Esophagus muscularis mucosa (tissue), 4 donors: ENCODE data around the gene WWOX. TPM values are rescaled to one million over a fixed set of nuclear protein-coding genes. Genes with fewer than 3 reads are reported as not detected.

Experiments used
- DNase-seq: peaks from one replicate; pipeline ENCODE4 v3.0.0-alpha.2; 2017; ENCODE audit errors: extremely low spot score
- H3K27ac ChIP-seq, 4 donors: fragments of 200-600 bp; sonication (generic); replicated peaks in 1 of 4; 1 replicate in 3 of 4; 2 replicates in 1 of 4; pipeline ENCODE4 v1.5.1; 2016 to 2019; ENCODE audit warnings: mild to moderate bottlenecking in 1 of 4
- H3K27me3 ChIP-seq, 4 donors: fragments of 200-600 bp; sonication (generic); one replicate each; pipeline versions ENCODE4 v1.5.1 to v1.6.0; 2016 to 2019
- H3K36me3 ChIP-seq, 4 donors: fragments of 200-600 bp; sonication (generic); one replicate each; pipeline ENCODE4 v1.5.1; 2016 to 2019
- H3K4me1 ChIP-seq, 4 donors: fragments of 200-600 bp; sonication (generic); one replicate each; pipeline ENCODE4 v1.5.1; 2016 to 2019
- H3K4me3 ChIP-seq, 4 donors: fragments of 200-600 bp; sonication (generic); 1 replicate in 2 of 4; 2 replicates in 2 of 4; pipeline ENCODE4 v1.5.1; 2016 to 2019; ENCODE audit warnings: mild to moderate bottlenecking in 4 of 4, moderate library complexity in 1 of 4
- H3K9me3 ChIP-seq, 4 donors: fragments of 200-600 bp; sonication (generic); 1 replicate in 3 of 4; 2 replicates in 1 of 4; pipeline ENCODE4 v1.5.1; 2016 to 2019
- CTCF ChIP-seq, 3 experiments: fragments of 200-600 bp in 2 of 3; fragments of 450-650 bp in 1 of 3; sonication (generic) in 2 of 3; IDR thresholded peaks; one replicate each; pipeline ENCODE4 v1.5.1; 2017 to 2019; ENCODE audit warnings: antibody characterized with exemption in 3 of 3, mild to moderate bottlenecking in 2 of 3, moderate library complexity in 1 of 3
- EP300 ChIP-seq: sonication (generic); formaldehyde crosslinking; IDR thresholded peaks from one replicate; pipeline ENCODE4 v1.6.1; 2017; ENCODE audit warnings: antibody characterized with exemption
- POLR2A ChIP-seq: fragments of 450-650 bp; IDR thresholded peaks from one replicate; pipeline ENCODE4 v1.6.1; 2017; ENCODE audit warnings: antibody characterized with exemption, moderate library complexity, mild to moderate bottlenecking, low read depth
- POLR2AphosphoS5 ChIP-seq, 2 donors: sonication (generic); formaldehyde crosslinking; IDR thresholded peaks; one replicate each; pipeline ENCODE4 v1.6.1; 2017; ENCODE audit warnings: antibody characterized with exemption in 2 of 2
- WGBS: methylation state at CpG from one replicate; pipeline ENCODE4 v1.1.5; 2018; 5-methylcytosine and 5-hydroxymethylcytosine counted together
- intact Hi-C: fragments of 100-400 bp; cut with DNase I; formaldehyde crosslinking; loops from one replicate; pipeline ENCODE4 v1.15.1; 2023
- total RNA-seq, 4 donors: library from RNA; depleted of rRNA; stranded (reverse); fragments of >200 nt; gene quantifications; one replicate each; pipeline versions ENCODE4 v1.1.0 to v1.2.1, GENCODE V29; 2016

Gene WWOX
- total RNA-seq, 4 donors from 2014 or later = 14.4 to 27.8 (median 15.4) TPM

- DNase-seq = no peak
- WGBS = 94% methylated on average over 4 of the region's 4 CpGs
- Histone ChIP-seq H3K27ac (no peak overlapping the region), H3K9me3 (no peaks in the 10 kb centered on the region), H3K4me3 (no peak overlapping the region), H3K4me1 (peaks cover 0 to 66% (median 51%) of the 10 kb centered on the region in 4 donors), H3K36me3 (no peaks in the 10 kb centered on the region), H3K27me3 (no peaks in the 10 kb centered on the region)
- intact Hi-C loops = loop anchor here (10.0 kb wide), 1 partner anchor 532 kb away; the partner anchor contains the start of gene MAF
- TF ChIP-seq EP300 (no peak), POLR2A (no peak), POLR2AphosphoS5 (IDR thresholded peaks at IDR 0.05) (no peak), CTCF (IDR thresholded peaks at IDR 0.05) (no peak)
Measured at GRCh38 chr16:79072517-79072916, 973.1 kb downstream of the WWOX start.

GRCh38 chr16:79073566-79073965 lies 974.1 kb downstream of the WWOX start:
- intact Hi-C loops = loop anchor here (10.0 kb wide), 1 partner anchor 531 kb away; the partner anchor contains the start of gene MAF
- no peak overlapping the region for H3K4me3 ChIP-seq
- no peak for DNase-seq
- no peak overlapping the region for H3K27ac ChIP-seq
- TF ChIP-seq POLR2AphosphoS5 (IDR thresholded peaks at IDR 0.05) = no peak
- TF ChIP-seq CTCF (IDR thresholded peaks at IDR 0.05) = no peak
- TF ChIP-seq POLR2A = no peak
- TF ChIP-seq EP300 = no peak
- WGBS = 69% methylated on average over 4 of the region's 4 CpGs
- no peaks in the 10 kb centered on the region for H3K9me3 ChIP-seq
- H3K4me1 ChIP-seq = peaks cover 0 to 56% (median 46%) of the 10 kb centered on the region in 4 donors
- no peaks in the 10 kb centered on the region for H3K36me3 ChIP-seq
- H3K27me3 ChIP-seq = no peaks in the 10 kb centered on the region

GRCh38 chr16:79074541-79074940 lies 975.1 kb downstream of the WWOX start:
- no peak overlapping the region for H3K27ac ChIP-seq
- TF ChIP-seq POLR2AphosphoS5 (IDR thresholded peaks at IDR 0.05) (no peak), CTCF (IDR thresholded peaks at IDR 0.05) (no peak), POLR2A (no peak), EP300 (no peak)

GRCh38 chr16:79074951-79075350 lies 975.5 kb downstream of the WWOX start:
- intact Hi-C loops = loop anchor here (10.0 kb wide), 1 partner anchor 530 kb away; the partner anchor contains the start of gene MAF
- Histone ChIP-seq H3K36me3 (no peaks in the 10 kb centered on the region), H3K27me3 (no peaks in the 10 kb centered on the region), H3K4me3 (no peak overlapping the region), H3K9me3 (no peaks in the 10 kb centered on the region), H3K4me1 (peaks cover 0 to 42% (median 34%) of the 10 kb centered on the region in 4 donors), H3K27ac (no peak overlapping the region)
- DNase-seq = no peak
- 26% methylated on average over 4 of the region's 4 CpGs for WGBS
- TF ChIP-seq POLR2AphosphoS5 (IDR thresholded peaks at IDR 0.05) = no peak
- TF ChIP-seq POLR2A = no peak
- TF ChIP-seq EP300 = no peak
- TF ChIP-seq CTCF (IDR thresholded peaks at IDR 0.05) = no peak

More at GRCh38 chr16:79074541-79074940, 975.1 kb downstream of the WWOX start:
- DNase-seq = no peak
- WGBS = 8% methylated on average over 1 of the region's 1 CpG
- H3K4me3 ChIP-seq = no peak overlapping the region
- intact Hi-C loops = loop anchor here (10.0 kb wide), 1 partner anchor 530 kb away; the partner anchor contains the start of gene MAF
- H3K9me3 ChIP-seq = no peaks in the 10 kb centered on the region
- peaks cover 0 to 46% (median 38%) of the 10 kb centered on the region in 4 donors for H3K4me1 ChIP-seq
- no peaks in the 10 kb centered on the region for H3K27me3 ChIP-seq
- no peaks in the 10 kb centered on the region for H3K36me3 ChIP-seq
